HG03280 (cell line): ENCODE results near the gene HNRNPA3.

ENCODE experiments used
- ATAC-seq: cut with Tn5 transposase; IDR thresholded peaks from one replicate; pipeline ENCODE4 v1.9.1; 2021; ENCODE audit warnings: mild to moderate bottlenecking, moderate library complexity; ENCODE audit not compliant: unreplicated experiment

Gene HNRNPA3

GRCh38 chr2:177271981-177272666, 59.5 kb downstream of the HNRNPA3 start:
- ATAC-seq, result peak; percentile 45

- no peak for ATAC-seq
These were observed 60.2 kb downstream of the HNRNPA3 start for GRCh38 chr2:177272765-177273164.

- no peak for ATAC-seq
These were observed 60.8 kb downstream of the HNRNPA3 start for GRCh38 chr2:177273408-177273807.
